Activated CD4-positive, alpha-beta T cell treated with anti-CD3 and anti-CD28 coated beads, Interleukin-2, amount 10 ng/mL, durations not matched to agents 7 days and 5 days (primary cell): ENCODE results near the gene MAP4K5. TPM values are rescaled to one million over a fixed set of nuclear protein-coding genes. Genes with fewer than 3 reads are reported as not detected.

Experiments
- CTCF ChIA-PET: fragments of 350-600 bp; sonication (Branson Sonifier 250); formaldehyde crosslinking; loops from one replicate; lab custom pipeline; 2021; ENCODE audit warnings: antibody characterized with exemption; lab: Charles Lee
- POLR2A ChIA-PET: fragments of 350-600 bp; sonication (Branson Sonifier 250); formaldehyde crosslinking; loops from one replicate; lab custom pipeline; 2021; ENCODE audit warnings: antibody characterized with exemption; lab: Charles Lee
- DNase-seq: peaks from one replicate; pipeline ENCODE4 v3.0.0-alpha.2; 2020
- H3K27ac Mint-ChIP-seq: one replicate; pipeline ENCODE4 v1.8.0; 2021; ENCODE audit warnings: mild to moderate bottlenecking, moderate library complexity, mixed read lengths
- H3K27me3 Mint-ChIP-seq: one replicate; pipeline ENCODE4 v1.8.0; 2021; ENCODE audit warnings: mixed read lengths
- H3K36me3 Mint-ChIP-seq: one replicate; pipeline ENCODE4 v1.8.0; 2021; ENCODE audit warnings: low read depth, mixed read lengths
- H3K4me1 Mint-ChIP-seq: one replicate; pipeline ENCODE4 v1.8.0; 2021; ENCODE audit warnings: mixed read lengths
- H3K4me3 Mint-ChIP-seq: one replicate; pipeline ENCODE4 v1.8.0; 2021; ENCODE audit warnings: mild to moderate bottlenecking, moderate library complexity, mixed read lengths
- H3K9me3 Mint-ChIP-seq: one replicate; pipeline ENCODE4 v1.8.0; 2021; ENCODE audit warnings: mixed read lengths
- total RNA-seq, 2 experiments: library from RNA; stranded (reverse); gene quantifications; one replicate each; pipeline ENCODE4 v1.2.3, GENCODE V29; 2021

The MAP4K5 gene
- total RNA-seq, 2 experiments from 2014 or later = 30.5 to 30.8 TPM

DNA sequence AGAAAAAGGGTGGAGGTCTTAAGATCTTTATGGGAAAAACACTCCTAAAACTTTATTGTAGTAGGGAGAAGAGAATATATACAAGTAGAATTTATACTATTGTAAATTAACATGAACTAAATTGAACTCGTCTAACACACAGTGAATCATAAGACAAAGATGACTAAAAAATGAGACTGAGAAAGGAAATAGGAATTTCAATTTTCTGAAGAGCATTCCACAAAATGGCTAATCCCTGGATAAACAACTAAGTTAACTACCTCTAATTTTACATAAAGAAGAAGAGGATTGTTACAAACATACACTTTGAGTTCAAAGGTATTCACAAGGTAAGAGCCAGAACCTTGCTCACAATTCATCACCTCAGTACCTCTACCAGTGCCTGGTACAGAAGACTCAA lies 2.0 kb downstream of the MAP4K5 start:
- Mint-ChIP-seq H3K36me3 (peaks cover 14% of the 10 kb centered on the region), H3K27ac (no peak overlapping the region), H3K4me3 (peak overlapping the region; percentile 91), H3K4me1 (peaks cover 42% of the 10 kb centered on the region), H3K9me3 (no peaks in the 10 kb centered on the region), H3K27me3 (peaks cover 3% of the 10 kb centered on the region)
- POLR2A ChIA-PET = no interaction called here
- DNase-seq = no peak
- CTCF ChIA-PET = no interaction called here

DNA sequence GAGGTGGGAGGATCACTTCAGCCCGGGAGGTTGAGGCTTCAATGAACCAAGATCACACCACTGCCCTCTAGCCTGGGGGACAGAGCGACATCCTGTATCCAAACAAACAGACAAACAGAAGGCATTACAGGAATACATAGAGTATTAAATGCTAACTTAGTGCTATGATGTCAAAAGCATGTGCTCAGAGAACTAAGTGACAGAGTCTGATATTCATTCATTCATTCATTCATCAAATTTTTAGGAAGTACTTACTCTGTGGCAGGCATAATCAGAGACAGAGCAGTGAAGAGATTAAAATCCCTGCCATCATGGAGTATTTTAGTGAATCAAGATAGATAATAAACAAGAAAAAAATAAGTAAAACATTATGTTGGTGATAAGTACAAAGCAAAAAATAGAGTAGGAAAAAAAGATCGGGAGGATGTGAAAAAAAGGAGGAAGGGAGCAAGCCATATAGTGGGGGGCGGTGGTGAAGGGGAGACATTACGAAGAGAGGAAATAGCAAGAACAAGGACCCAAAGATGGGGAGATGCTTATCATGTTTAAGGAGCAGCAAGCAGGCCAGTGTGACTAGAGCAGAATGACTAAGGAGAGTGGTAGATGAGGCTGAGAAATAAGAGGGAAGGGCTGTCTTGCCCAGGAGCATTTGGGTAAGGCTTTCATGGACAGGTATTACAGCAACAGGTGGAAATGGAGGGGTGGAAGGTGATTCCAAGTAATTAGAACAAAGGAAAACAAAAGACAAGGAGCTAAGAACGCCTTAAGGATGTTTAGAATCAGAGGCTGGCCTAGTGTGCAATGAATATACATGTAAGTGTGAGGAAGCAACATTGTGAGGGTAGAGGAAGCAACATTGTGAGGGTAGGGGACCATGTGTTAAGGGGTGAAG lies 2.8 kb downstream of the MAP4K5 start:
- H3K4me3 Mint-ChIP-seq = no peak overlapping the region
- ChIA-PET POLR2A (no interaction called here), CTCF (interaction anchor here (1.6 kb wide), 1 partner anchor 209 kb away, joined by 3 read pairs; no protein-coding TSS in a partner anchor)
- H3K27ac Mint-ChIP-seq = no peak overlapping the region
- H3K9me3 Mint-ChIP-seq = no peaks in the 10 kb centered on the region
- peaks cover 50% of the 10 kb centered on the region for H3K4me1 Mint-ChIP-seq
- DNase-seq = no peak
- peaks cover 14% of the 10 kb centered on the region for H3K36me3 Mint-ChIP-seq
- H3K27me3 Mint-ChIP-seq = peaks cover 3% of the 10 kb centered on the region

DNA sequence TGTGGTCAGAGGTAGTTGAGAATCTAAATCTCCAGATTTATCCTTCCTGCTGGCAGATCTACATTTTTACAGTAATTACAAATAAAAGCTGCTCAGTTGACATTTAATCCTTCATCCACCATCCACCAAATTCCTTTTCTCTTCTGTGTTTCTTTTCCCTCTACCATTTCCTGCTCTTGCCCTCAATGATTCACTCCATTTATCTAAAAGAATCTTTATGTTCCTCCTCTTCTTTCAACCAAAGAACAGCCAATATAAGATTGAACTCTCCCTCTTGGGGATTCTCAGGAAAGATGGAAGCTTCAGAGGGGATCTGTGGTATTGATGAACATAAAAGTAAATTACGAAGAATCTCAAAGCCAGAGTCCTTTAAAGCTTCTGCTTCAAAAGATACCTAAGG lies 4.4 kb downstream of the MAP4K5 start:
- H3K27me3 Mint-ChIP-seq = peaks cover under 1% of the 10 kb centered on the region
- peaks cover 60% of the 10 kb centered on the region for H3K4me1 Mint-ChIP-seq
- H3K36me3 Mint-ChIP-seq = peaks cover 16% of the 10 kb centered on the region
- H3K4me3 Mint-ChIP-seq = no peak overlapping the region
- CTCF ChIA-PET = interaction anchor here (0.6 to 1.6 kb wide), 2 partner anchors 207 to 724 kb away, joined by 3 read pairs; no protein-coding TSS in a partner anchor
- DNase-seq = no peak
- H3K9me3 Mint-ChIP-seq = no peaks in the 10 kb centered on the region
- POLR2A ChIA-PET = no interaction called here
- no peak overlapping the region for H3K27ac Mint-ChIP-seq

DNA sequence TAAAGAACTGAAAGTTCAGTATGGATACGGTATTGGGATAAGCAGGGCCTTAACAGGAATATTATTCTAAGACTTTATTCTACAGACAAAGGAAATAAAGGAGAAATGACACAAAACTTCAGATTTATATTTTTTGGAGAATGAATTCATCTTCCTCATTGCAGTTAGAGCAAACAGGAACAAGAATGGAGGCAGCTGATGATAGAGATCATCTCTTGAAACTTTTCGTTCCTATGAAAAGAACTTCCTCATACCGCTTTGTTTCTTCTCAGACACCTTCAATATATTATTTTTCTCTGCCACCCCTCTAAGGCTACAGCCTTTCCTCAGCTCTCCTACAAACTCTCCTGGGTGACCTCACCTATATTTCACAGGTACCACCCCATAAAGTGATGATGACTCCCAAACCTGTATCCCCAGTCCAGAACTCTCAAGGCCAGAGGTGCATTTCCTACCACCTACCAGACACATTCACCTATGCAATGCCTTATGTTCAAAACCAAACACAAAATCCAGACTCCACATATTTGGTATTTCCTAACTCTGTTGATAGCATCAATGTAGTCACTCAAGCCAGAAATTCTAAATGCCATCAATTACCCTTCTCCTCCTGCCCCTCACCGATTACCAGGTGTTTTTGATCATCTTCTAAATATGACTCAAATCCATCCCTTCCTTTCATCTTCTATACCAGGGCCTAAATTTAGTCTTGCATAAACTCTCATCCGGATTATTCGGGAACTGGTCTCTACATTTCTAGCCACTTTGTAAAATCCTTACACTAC lies 7.4 kb downstream of the MAP4K5 start:
- Mint-ChIP-seq H3K27ac (no peak overlapping the region), H3K4me1 (peaks cover 58% of the 10 kb centered on the region), H3K4me3 (no peak overlapping the region), H3K36me3 (peaks cover 16% of the 10 kb centered on the region), H3K27me3 (no peaks in the 10 kb centered on the region), H3K9me3 (no peaks in the 10 kb centered on the region)
- DNase-seq = no peak
- ChIA-PET POLR2A (no interaction called here), CTCF (interaction anchor here (0.5 to 1.3 kb wide), 2 partner anchors 663 to 677 kb away, joined by 3 read pairs; no protein-coding TSS in a partner anchor)

DNA sequence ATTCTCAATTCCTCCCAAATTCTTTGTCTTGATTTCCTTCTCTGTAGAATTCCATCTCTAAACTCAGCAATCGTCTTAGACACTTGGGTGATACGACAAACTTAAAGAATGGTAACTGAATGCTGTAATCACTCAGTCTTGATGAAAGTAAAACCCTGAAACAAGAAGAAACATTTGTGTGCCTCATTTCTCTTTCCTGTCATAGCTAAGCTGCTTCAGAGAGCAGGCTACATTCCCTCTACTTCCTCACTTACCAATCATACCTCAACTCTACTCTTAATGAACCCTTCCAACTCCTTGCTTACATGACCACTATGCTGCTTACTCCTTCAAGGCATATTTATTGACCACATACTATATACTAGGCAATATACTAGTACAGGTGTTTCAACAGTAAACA lies 8.3 kb downstream of the MAP4K5 start:
- no peak for DNase-seq
- Mint-ChIP-seq H3K9me3 (no peaks in the 10 kb centered on the region), H3K27me3 (no peaks in the 10 kb centered on the region), H3K27ac (peak overlapping the region; percentile 11), H3K36me3 (peaks cover 11% of the 10 kb centered on the region), H3K4me3 (no peak overlapping the region), H3K4me1 (peaks cover 51% of the 10 kb centered on the region)
- POLR2A ChIA-PET = no interaction called here
- CTCF ChIA-PET = interaction anchor here (1.3 kb wide), 1 partner anchor 662 kb away, joined by 3 read pairs; no protein-coding TSS in a partner anchor

DNA sequence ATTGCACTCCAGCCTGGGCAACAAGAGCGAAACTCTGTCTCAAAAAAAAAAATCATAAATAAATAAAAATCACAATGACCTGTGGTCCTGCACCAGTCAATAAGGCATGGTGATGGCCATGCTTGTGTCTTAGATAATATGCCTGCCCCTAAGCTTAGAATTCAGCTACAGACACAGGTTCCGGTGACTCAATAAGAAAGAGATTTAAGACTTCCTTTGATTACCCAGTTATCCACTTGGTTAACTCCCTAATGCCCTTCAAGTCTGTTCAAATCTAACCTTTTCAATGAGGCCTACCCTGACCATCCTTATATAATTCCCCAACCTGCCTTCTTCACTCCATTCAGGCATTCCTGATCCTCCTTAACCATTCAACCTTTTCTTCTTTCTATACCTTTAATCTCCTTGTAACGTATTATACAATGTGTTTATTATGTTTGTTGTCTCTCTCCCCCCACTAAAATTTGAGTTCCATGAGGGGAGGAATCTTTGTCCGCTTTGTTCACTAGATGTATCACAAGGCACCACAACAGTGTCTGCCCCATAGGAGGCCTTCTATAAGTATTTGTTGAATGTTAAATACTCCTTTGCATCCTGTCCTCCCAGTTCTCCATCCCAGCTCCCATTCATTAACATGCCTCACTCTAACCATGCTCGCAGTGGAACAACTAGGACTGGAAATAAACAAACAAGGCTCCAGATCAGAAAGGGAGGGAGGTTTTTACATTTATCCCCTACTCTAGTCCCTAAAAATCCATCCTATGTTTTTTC lies 8.9 kb downstream of the MAP4K5 start:
- POLR2A ChIA-PET = no interaction called here
- Mint-ChIP-seq H3K4me3 (no peak overlapping the region), H3K27ac (peak overlapping the region; percentile 11), H3K36me3 (peaks cover 6% of the 10 kb centered on the region), H3K9me3 (no peaks in the 10 kb centered on the region), H3K27me3 (no peaks in the 10 kb centered on the region), H3K4me1 (peaks cover 49% of the 10 kb centered on the region)
- DNase-seq = no peak
- CTCF ChIA-PET = interaction anchor here (0.8 to 2.1 kb wide), 3 partner anchors 9 to 299 kb away, joined by 3 to 6 read pairs (median 4); partner anchors contain the start of gene MAP4K5

DNA sequence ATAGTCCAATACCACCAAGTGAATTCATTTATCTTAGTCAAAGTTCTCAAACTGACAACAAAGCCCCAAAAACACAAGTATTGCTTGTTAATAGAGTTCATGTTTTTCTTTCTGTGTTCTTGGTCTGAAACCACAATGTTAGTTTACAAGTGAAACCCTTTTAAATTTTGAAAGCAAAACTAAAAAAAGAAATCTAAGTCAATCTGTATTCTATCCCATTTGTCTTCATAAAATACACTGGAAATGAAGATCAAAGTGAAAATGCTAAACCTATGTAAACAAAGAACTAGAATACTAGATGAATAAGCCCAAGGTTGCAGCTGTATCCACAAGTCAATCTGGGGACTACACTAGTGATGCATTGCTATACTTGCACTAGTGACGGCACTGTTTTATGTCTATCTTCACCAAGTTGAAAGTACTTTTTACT lies 10.4 kb downstream of the MAP4K5 start:
- POLR2A ChIA-PET = interaction anchor here (1.1 kb wide), 1 partner anchor 201 kb away, joined by 3 read pairs; no protein-coding TSS in a partner anchor

DNA sequence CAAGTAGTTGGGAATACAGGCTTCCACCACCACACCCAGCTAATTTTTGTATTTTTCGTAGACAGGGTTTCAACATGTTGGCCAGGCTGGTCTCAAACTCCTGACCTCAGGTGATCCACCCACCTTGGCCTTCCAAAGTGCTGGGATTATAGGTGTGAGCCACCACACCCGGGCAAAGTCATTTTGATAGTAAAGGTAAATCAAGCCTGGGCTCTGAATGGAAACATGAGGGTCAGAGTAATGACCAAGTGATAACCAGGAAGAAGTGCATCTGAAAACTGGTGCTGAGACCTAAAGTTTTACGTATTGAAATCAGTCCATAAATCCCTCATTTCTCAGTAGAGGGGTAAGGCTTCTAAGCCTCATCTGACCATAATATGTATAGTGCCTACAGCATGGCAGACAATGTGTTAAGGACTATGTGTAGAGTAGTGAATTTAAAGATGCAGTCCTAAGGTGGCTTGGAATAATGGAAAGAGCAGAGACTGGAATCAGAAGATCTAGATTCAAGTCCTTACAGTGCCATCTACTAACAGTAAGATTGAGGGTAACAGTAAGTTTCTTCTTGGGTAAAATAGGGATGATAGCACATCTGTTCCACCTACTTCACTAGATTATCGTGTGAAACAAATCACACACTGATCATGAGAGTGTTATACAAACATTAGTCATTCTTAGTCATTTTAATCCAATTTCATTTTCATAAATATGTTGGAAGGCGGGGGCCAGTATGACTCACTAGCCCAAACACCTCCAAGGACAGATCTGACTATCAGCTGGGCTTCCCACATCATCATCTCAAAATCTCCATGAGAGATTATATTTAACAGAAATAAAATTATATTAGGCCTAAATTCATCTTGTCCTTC lies 11.2 kb downstream of the MAP4K5 start:
- H3K27ac Mint-ChIP-seq = peak overlapping the region; percentile 78
- H3K4me3 Mint-ChIP-seq = peak overlapping the region; percentile 31
- H3K4me1 Mint-ChIP-seq = peaks cover 43% of the 10 kb centered on the region
- H3K27me3 Mint-ChIP-seq = no peaks in the 10 kb centered on the region
- CTCF ChIA-PET = interaction anchor here (1.2 to 2.1 kb wide), 2 partner anchors 11 to 200 kb away, joined by 5 to 6 read pairs; partner anchors contain the start of gene MAP4K5
- POLR2A ChIA-PET = no interaction called here
- H3K36me3 Mint-ChIP-seq = peaks cover 3% of the 10 kb centered on the region
- DNase-seq = peak; percentile 32
- no peaks in the 10 kb centered on the region for H3K9me3 Mint-ChIP-seq

More for the DNA sequence above, 10.4 kb downstream of the MAP4K5 start:
- peak; percentile 27 for DNase-seq
- CTCF ChIA-PET = interaction anchor here (1.2 to 2.1 kb wide), 2 partner anchors 10 to 201 kb away, joined by 5 to 6 read pairs; partner anchors contain the start of gene MAP4K5
- H3K4me1 Mint-ChIP-seq = peaks cover 46% of the 10 kb centered on the region
- H3K36me3 Mint-ChIP-seq = peaks cover 3% of the 10 kb centered on the region
- peak overlapping the region; percentile 78 for H3K27ac Mint-ChIP-seq
- H3K4me3 Mint-ChIP-seq = peak overlapping the region; percentile 31
- no peaks in the 10 kb centered on the region for H3K9me3 Mint-ChIP-seq
- H3K27me3 Mint-ChIP-seq = no peaks in the 10 kb centered on the region

DNA sequence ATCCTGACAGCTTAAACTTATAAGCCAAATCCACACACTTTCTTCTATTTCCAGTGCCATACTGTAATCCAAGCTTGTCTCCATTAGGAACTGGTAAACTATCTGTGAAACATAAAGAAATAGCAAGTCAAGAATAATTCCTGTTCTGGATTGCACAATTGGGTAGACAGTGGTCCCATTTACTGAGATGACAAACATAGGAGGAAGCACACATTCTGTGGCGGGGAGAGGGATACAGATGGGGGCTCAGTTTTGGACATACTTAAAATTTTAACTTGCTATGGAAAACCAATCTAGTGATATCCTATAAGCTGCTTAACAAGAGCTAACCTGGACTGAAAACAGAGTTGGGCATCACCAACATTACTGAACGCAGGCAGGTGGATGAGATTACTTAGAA lies 16.3 kb downstream of the MAP4K5 start:
- H3K9me3 Mint-ChIP-seq = no peaks in the 10 kb centered on the region
- H3K4me3 Mint-ChIP-seq = no peak overlapping the region
- no peaks in the 10 kb centered on the region for H3K27me3 Mint-ChIP-seq
- POLR2A ChIA-PET = no interaction called here
- H3K27ac Mint-ChIP-seq = no peak overlapping the region
- CTCF ChIA-PET = interaction anchor here (2.0 kb wide), 1 partner anchor 195 kb away, joined by 5 read pairs; no protein-coding TSS in a partner anchor
- peaks cover 4% of the 10 kb centered on the region for H3K4me1 Mint-ChIP-seq
- no peak for DNase-seq
- peaks cover 4% of the 10 kb centered on the region for H3K36me3 Mint-ChIP-seq

DNA sequence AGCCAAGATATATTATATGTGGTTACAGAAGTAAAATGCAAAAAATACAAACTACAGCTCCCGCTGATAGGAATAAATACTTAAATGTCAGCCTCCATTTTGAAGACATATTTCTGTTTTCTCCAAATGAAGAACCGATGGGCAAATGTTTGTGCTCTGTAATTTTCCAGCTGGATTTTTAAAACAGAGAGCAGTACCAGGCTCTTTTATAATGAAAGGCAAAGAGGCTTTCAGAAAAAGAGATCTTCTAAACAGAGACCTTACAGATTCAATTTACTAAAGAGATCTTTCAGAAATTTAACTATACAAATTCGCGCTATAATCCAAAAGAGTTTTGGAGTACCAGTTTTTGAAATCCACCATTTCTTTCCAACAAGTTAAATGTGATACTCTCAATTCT lies 19.9 kb downstream of the MAP4K5 start:
- Mint-ChIP-seq H3K4me3 (no peak overlapping the region), H3K36me3 (peaks cover 10% of the 10 kb centered on the region), H3K4me1 (no peaks in the 10 kb centered on the region), H3K27me3 (no peaks in the 10 kb centered on the region), H3K9me3 (no peaks in the 10 kb centered on the region), H3K27ac (no peak overlapping the region)
- ChIA-PET CTCF (no interaction called here), POLR2A (no interaction called here)
- no peak for DNase-seq

DNA sequence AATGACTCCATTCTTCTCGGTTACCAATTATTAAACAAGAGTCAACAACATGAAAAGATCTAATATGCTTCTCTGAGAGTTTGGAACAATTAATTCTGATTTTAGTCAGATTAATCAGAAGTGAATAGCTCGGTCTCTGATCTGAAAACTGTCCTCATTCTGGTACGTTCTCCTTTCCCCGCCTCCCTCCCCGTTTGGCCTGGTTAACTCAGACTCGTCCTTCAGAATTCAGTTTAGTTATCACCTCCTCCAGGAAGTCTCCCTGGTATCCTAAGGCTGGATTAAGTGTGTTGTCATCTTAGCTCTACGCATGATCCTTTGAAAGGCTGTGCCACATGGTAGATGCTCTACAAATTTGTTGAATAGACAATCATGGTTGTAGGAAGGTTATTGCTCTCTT lies 22.2 kb downstream of the MAP4K5 start:
- CTCF ChIA-PET = interaction anchor here (0.6 kb wide), 1 partner anchor 198 kb away, joined by 3 read pairs; no protein-coding TSS in a partner anchor
- no peaks in the 10 kb centered on the region for H3K9me3 Mint-ChIP-seq

More for the DNA sequence above, 22.2 kb downstream of the MAP4K5 start:
- Mint-ChIP-seq H3K36me3 (peaks cover 12% of the 10 kb centered on the region), H3K4me1 (peaks cover 2% of the 10 kb centered on the region), H3K4me3 (no peak overlapping the region), H3K27me3 (no peaks in the 10 kb centered on the region), H3K27ac (no peak overlapping the region)
- no peak for DNase-seq
- POLR2A ChIA-PET = no interaction called here
